Upper lobe of right lung (tissue), 1 donor: ENCODE measurements around the gene STOX2. TPM values are rescaled to one million over a fixed set of nuclear protein-coding genes. Genes with fewer than 3 reads are reported as not detected.
A peak's percentile ranks its signal among the peaks of the same experiment; 100 is the strongest.

Experiments used
- ATAC-seq: fragments of 200-7000 bp; cut with Tn5 transposase; one replicate; pipeline ENCODE4 v1.9.1; 2020; ENCODE audit warnings: mild to moderate bottlenecking, moderate library complexity
- DNase-seq: peaks from one replicate; pipeline ENCODE4 v3.0.0-alpha.2; 2020
- H3K27ac ChIP-seq: fragments of 200-600 bp; one replicate; pipeline ENCODE4 v1.8.0; 2022
- H3K27me3 ChIP-seq: fragments of 200-600 bp; one replicate; pipeline ENCODE4 v1.8.0; 2022; ENCODE audit warnings: mild to moderate bottlenecking
- H3K36me3 ChIP-seq: fragments of 200-600 bp; one replicate; pipeline ENCODE4 v1.8.0; 2022
- H3K4me1 ChIP-seq: fragments of 200-600 bp; one replicate; pipeline ENCODE4 v1.8.0; 2022
- H3K4me3 ChIP-seq: fragments of 200-600 bp; one replicate; pipeline ENCODE4 v1.8.0; 2022; ENCODE audit warnings: mild to moderate bottlenecking
- H3K9me3 ChIP-seq: fragments of 200-600 bp; one replicate; pipeline ENCODE4 v1.8.0; 2022
- intact Hi-C: fragments of 100-400 bp; cut with DNase I; formaldehyde crosslinking; loops from one replicate; pipeline ENCODE4 v1.11.0; 2022
- total RNA-seq: library from RNA; stranded (reverse); fragmentation: NEBNext Ultra II Directional; extraction: Animal tissue kit (Norgen Biotek cat#: 25700); gene quantifications from one replicate; pipeline ENCODE4 v1.2.1, GENCODE V29; 2021
- TF ChIP-seq, protein P1 (sequence below): fragments of 200-600 bp; IDR thresholded peaks from one replicate; pipeline ENCODE4 v1.8.0; 2022; ENCODE audit warnings: antibody characterized with exemption
- donor health status: DM: no; HTN: yes; CAD: no; lungs with severe emphysema.

STOX2 gene
- total RNA-seq, 1 donor from 2014 or later, result 12.9 TPM

DNA sequence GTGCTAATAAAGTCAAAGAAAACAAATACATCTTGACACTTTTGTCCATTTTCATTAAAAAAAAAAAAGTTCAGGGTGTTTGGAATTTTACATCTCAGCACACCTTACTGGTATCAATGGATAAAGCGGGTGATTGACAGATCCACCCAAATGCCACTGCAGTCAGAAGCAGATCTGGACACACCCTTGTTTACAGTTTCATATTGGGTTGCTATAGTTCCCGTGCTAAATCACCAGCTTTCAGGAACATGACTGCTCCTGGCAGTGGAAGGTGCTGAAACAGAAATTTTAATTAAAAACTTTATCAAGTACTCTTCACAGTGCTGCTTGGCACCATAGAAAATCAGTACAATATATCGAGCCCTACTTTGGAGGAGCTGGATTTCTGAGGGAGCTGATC lies 116.3 kb downstream of the STOX2 start:
- no peak overlapping the region for H3K4me3 ChIP-seq
- DNase-seq, result no peak
- intact Hi-C loops, result no loop called here
- TF ChIP-seq, protein P1, sequence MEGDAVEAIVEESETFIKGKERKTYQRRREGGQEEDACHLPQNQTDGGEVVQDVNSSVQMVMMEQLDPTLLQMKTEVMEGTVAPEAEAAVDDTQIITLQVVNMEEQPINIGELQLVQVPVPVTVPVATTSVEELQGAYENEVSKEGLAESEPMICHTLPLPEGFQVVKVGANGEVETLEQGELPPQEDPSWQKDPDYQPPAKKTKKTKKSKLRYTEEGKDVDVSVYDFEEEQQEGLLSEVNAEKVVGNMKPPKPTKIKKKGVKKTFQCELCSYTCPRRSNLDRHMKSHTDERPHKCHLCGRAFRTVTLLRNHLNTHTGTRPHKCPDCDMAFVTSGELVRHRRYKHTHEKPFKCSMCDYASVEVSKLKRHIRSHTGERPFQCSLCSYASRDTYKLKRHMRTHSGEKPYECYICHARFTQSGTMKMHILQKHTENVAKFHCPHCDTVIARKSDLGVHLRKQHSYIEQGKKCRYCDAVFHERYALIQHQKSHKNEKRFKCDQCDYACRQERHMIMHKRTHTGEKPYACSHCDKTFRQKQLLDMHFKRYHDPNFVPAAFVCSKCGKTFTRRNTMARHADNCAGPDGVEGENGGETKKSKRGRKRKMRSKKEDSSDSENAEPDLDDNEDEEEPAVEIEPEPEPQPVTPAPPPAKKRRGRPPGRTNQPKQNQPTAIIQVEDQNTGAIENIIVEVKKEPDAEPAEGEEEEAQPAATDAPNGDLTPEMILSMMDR, result no peak
- no peaks in the 10 kb centered on the region for H3K4me1 ChIP-seq
- peak; percentile 60 for ATAC-seq
- no peaks in the 10 kb centered on the region for H3K27me3 ChIP-seq
- no peak overlapping the region for H3K27ac ChIP-seq
- no peaks in the 10 kb centered on the region for H3K9me3 ChIP-seq
- no peaks in the 10 kb centered on the region for H3K36me3 ChIP-seq

DNA sequence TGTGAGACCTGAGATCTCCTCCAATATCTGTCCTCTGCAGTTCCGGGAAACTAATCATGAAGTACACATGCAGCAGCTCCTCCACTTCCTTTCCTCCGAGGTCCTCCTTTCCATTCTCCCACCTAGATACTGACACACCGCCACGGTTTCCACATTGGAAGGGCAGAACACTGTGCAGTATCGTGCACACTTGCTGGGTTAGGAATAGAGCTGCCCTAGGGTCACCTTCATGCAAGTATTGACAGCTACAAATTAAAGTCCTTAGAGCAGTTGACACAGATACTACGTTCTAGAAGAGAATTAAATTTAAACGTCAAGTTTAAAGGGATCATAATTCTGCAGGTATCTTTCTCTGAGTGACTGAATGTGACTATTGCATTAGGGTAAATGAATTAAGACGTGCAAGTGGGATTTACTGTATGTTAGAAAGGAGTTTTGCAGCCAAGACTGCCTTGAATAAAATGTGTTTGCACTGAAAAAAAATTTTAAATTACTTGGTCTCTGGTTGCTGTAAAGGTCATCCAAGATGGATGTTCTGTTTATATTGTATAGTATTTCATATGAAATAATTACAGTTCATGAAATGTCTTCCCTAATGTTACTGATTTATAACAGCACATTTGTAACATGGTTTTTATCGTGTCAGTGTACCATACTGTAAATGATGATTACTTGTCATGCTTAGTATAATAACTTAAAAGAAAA lies 117.7 kb downstream of the STOX2 start:
- H3K36me3 ChIP-seq, result no peaks in the 10 kb centered on the region
- no peak overlapping the region for H3K4me3 ChIP-seq
- H3K9me3 ChIP-seq, result no peaks in the 10 kb centered on the region
- no peak for DNase-seq
- H3K4me1 ChIP-seq, result no peaks in the 10 kb centered on the region
- no peak overlapping the region for H3K27ac ChIP-seq
- TF ChIP-seq, protein P1, result no peak
- intact Hi-C loops, result no loop called here
- H3K27me3 ChIP-seq, result no peaks in the 10 kb centered on the region
- no peak for ATAC-seq

DNA sequence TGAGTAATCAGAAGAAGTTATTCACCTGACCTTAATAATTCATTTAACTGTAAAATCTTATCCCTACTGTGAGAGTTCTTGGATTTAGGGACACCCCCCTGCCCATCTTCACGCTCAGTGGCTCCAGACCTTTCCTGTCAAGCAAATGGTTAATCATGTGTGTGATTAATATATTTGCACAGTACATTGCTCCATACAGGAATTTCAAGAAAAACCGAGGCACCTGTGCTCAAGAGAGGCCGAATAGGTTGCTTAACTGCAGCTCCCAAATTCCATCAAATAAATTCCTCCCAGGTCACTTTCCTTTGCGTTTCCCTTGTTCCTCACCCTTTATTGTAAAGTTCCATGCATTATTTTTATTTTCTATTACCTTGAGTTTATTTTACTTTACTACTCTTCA lies 119.5 kb downstream of the STOX2 start:
- DNase-seq (no peak), ATAC-seq (peak; percentile 48)
- Histone ChIP-seq H3K36me3 (no peaks in the 10 kb centered on the region), H3K27me3 (no peaks in the 10 kb centered on the region), H3K4me1 (peaks cover 4% of the 10 kb centered on the region), H3K27ac (no peak overlapping the region), H3K9me3 (no peaks in the 10 kb centered on the region), H3K4me3 (no peak overlapping the region)
- intact Hi-C loops, result no loop called here
- TF ChIP-seq, protein P1, result no peak

DNA sequence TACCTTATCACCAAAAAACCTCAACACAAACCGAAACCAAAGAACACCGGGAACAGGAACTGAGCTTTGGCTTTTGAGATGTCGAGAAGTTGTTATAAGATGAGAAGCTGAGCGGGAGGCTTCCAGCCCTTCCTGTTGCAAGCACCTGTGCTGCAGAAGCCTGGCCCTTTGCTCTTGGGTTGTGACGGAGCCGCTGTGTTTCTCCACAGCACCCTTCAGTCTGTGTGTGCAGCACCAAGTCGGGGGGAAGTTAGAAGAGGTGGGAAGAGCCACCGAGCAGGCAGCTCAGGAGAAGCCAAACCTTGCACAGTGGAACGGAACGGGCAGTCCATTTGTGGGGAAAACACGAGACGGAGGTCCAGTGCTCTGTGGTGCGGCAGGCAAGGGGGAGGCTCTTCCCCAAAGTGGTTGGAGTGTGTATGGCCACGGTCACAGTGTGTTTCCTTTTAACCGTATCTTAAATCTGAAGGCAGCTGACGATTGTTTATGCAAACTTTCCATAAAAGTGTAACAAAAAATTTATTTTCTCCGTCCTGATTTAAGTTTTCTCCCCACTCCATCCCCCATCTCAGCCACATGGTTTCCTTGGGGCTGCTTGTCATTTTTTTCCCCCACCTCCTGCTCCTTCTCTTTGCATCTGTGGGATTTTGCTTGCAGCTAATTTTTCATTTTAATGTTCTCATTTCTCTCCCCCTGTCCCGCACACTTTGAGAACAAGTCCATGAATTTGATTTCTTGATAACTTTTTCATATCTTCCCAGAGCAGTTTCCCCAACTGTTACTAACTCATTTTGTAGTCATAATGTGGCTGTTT lies 123.7 kb downstream of the STOX2 start:
- DNase-seq, result peak; percentile 67
- no peaks in the 10 kb centered on the region for H3K36me3 ChIP-seq
- H3K27ac ChIP-seq, result peak overlapping the region; percentile 39
- no peaks in the 10 kb centered on the region for H3K9me3 ChIP-seq
- ATAC-seq, result peak; percentile 78
- intact Hi-C loops, result no loop called here
- TF ChIP-seq, protein P1, result no peak
- peak overlapping the region; percentile 50 for H3K4me3 ChIP-seq
- H3K4me1 ChIP-seq, result peaks cover 4% of the 10 kb centered on the region
- H3K27me3 ChIP-seq, result no peaks in the 10 kb centered on the region

DNA sequence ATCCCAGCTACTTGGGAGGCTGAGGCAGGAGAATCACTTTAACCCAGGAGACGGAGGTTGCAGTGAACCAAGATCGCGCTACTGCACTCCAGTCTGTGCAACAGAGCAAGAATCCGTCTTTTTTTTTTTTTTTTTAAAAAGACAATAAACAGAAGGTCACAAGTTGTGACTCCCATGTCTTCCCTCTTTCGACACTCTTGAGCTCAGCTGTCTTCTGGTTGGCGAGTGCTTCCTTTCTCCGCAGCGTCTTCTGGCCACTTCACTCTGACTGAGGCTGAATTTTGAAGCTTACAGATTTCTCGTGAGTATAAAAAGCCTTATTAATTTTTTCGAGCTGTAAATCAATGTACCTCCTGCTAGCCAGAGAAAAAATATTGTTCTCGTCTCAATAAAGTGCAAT lies 124.9 kb downstream of the STOX2 start:
- Histone ChIP-seq H3K27me3 (no peaks in the 10 kb centered on the region), H3K9me3 (no peaks in the 10 kb centered on the region), H3K36me3 (no peaks in the 10 kb centered on the region), H3K4me3 (no peak overlapping the region), H3K4me1 (peaks cover 4% of the 10 kb centered on the region), H3K27ac (no peak overlapping the region)
- DNase-seq (no peak), ATAC-seq (peak; percentile 33)
- TF ChIP-seq, protein P1, result no peak
- intact Hi-C loops, result no loop called here
